OCI-LY1 (cell line): Measurements from ENCODE around the gene ACACA.

Experiments used
- H2AFZ ChIP-seq: fragments of 200-600 bp; sonication (generic), shearing (Covaris generic); 2 replicates; pipeline ENCODE4 v1.6.0; 2014; ENCODE audit warnings: antibody characterized with exemption, mild to moderate bottlenecking, low read length
- H3F3A ChIP-seq: fragments of 200-600 bp; sonication (generic), shearing (Covaris generic); 2 replicates; pipeline ENCODE4 v1.6.0; 2014; ENCODE audit warnings: mild to moderate bottlenecking, antibody characterized with exemption, low read length, moderate library complexity; ENCODE audit not compliant: insufficient read depth
- H3K27ac ChIP-seq: fragments of 200-600 bp; sonication (generic); 2 replicates; pipeline ENCODE4 v1.5.1; 2014; ENCODE audit warnings: low read length, mixed run types, mild to moderate bottlenecking, low read depth; ENCODE audit not compliant: poor library complexity, severe bottlenecking
- H3K27me3 ChIP-seq: fragments of 200-600 bp; sonication (generic); 2 replicates; pipeline ENCODE4 v1.6.0; 2014; ENCODE audit warnings: antibody characterized with exemption, mild to moderate bottlenecking, low read length, moderate library complexity; ENCODE audit not compliant: insufficient read depth
- H3K36me3 ChIP-seq: fragments of 200-600 bp; sonication (generic); 2 replicates; pipeline ENCODE4 v1.6.1; 2014; ENCODE audit warnings: mild to moderate bottlenecking, antibody characterized with exemption, low read length, moderate library complexity, mixed read lengths; ENCODE audit not compliant: insufficient read depth
- H3K4me1 ChIP-seq: fragments of 200-600 bp; sonication (generic); 2 replicates; pipeline ENCODE4 v1.5.1; 2014; ENCODE audit warnings: mild to moderate bottlenecking, low read length, moderate library complexity; ENCODE audit not compliant: insufficient read depth, severe bottlenecking
- H3K4me2 ChIP-seq: fragments of 200-600 bp; sonication (generic), shearing (Covaris generic); 2 replicates; pipeline ENCODE4 v1.6.1; 2014; ENCODE audit warnings: low read length
- H3K4me3 ChIP-seq: fragments of 200-600 bp; sonication (generic); 2 replicates; pipeline ENCODE4 v1.5.1; 2014; ENCODE audit warnings: low read length, low read depth, mild to moderate bottlenecking, mixed read lengths; ENCODE audit not compliant: poor library complexity, severe bottlenecking
- H3K79me2 ChIP-seq: fragments of 200-600 bp; shearing (Covaris generic); 2 replicates; pipeline ENCODE4 v1.6.1; 2016; ENCODE audit warnings: mixed run types, low read length, mixed read lengths; ENCODE audit not compliant: insufficient read depth
- H3K9ac ChIP-seq: fragments of 200-600 bp; sonication (generic), shearing (Covaris generic); 2 replicates; pipeline ENCODE4 v1.6.1; 2014; ENCODE audit warnings: mild to moderate bottlenecking, low read length, mixed read lengths
- H3K9me2 ChIP-seq: fragments of 200-600 bp; sonication (generic), shearing (Covaris generic); 2 replicates; pipeline ENCODE4 v1.6.1; 2014; ENCODE audit warnings: low read depth, mild to moderate bottlenecking, low read length, mixed read lengths
- H3K9me3 ChIP-seq: fragments of 200-600 bp; shearing (Covaris generic); 2 replicates; pipeline ENCODE4 v1.6.1; 2014; ENCODE audit warnings: low read length, mixed read lengths
- H4K20me1 ChIP-seq: fragments of 200-600 bp; sonication (generic), shearing (Covaris generic); 2 replicates; pipeline ENCODE4 v1.6.0; 2016; ENCODE audit warnings: mild to moderate bottlenecking, low read length; ENCODE audit not compliant: insufficient read depth
- CTCF ChIP-seq: fragments of 200-600 bp; sonication (generic), shearing (Covaris generic); IDR thresholded peaks from 2 replicates; pipeline ENCODE4 v1.5.1; 2017; ENCODE audit warnings: mild to moderate bottlenecking, antibody characterized with exemption, low read length, moderate library complexity, mixed read lengths
- EZH2 ChIP-seq: fragments of 200-600 bp; sonication (generic), shearing (Covaris generic); IDR thresholded peaks from 2 replicates; pipeline ENCODE4 v1.8.0; 2017; ENCODE audit warnings: borderline replicate concordance, mixed run types, mild to moderate bottlenecking, antibody characterized with exemption, low read length, moderate library complexity, mixed read lengths

Gene ACACA

DNA sequence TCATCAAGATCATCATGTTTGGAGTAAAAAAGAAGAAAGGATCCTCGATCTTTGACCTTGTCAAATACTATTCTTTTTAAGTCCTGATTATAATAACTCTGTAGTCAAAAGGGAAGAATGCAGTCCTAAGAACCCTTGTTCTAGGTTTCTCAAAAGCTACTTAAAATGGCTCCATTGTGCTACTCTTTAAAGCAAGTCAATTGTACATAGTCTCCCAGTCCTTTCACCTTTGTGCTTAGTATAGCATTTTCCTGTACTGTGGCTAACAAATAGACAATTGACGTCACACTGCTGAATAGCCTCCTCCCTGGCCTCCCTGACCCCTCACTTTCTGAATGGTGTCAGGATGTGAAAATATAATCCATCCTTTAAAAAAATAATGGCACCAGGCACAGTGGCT, 285.0 kb downstream of the ACACA start:
- Histone ChIP-seq H3K4me2 (no peak overlapping the region), H4K20me1 (no peaks in the 10 kb centered on the region), H3F3A (no peaks in the 10 kb centered on the region), H3K9ac (no peak overlapping the region), H3K9me2 (no peaks in the 10 kb centered on the region), H3K79me2 (no peaks in the 10 kb centered on the region), H3K9me3 (no peaks in the 10 kb centered on the region), H3K4me1 (peaks cover 14% of the 10 kb centered on the region), H3K4me3 (no peak overlapping the region), H3K27ac (no peak overlapping the region), H2AFZ (no peak overlapping the region), H3K27me3 (no peaks in the 10 kb centered on the region), H3K36me3 (peaks cover 77% of the 10 kb centered on the region)
- no peak for TF ChIP-seq EZH2
- no peak for TF ChIP-seq CTCF

- Histone ChIP-seq H3K4me3 (no peak overlapping the region), H3K9me2 (no peaks in the 10 kb centered on the region), H3K9ac (no peak overlapping the region), H4K20me1 (no peaks in the 10 kb centered on the region), H3K4me2 (no peak overlapping the region), H3K79me2 (no peaks in the 10 kb centered on the region), H3F3A (no peaks in the 10 kb centered on the region), H3K36me3 (peaks cover 74% of the 10 kb centered on the region), H3K9me3 (no peaks in the 10 kb centered on the region), H2AFZ (no peak overlapping the region), H3K4me1 (no peaks in the 10 kb centered on the region), H3K27me3 (no peaks in the 10 kb centered on the region), H3K27ac (no peak overlapping the region)
- TF ChIP-seq CTCF (no peak), EZH2 (no peak)
Measured at GRCh38 chr17:37118366-37119137, 288.1 kb downstream of the ACACA start.

- H3F3A ChIP-seq = no peaks in the 10 kb centered on the region
- H3K4me3 ChIP-seq = no peak overlapping the region
- no peaks in the 10 kb centered on the region for H3K9me2 ChIP-seq
- no peak overlapping the region for H3K4me2 ChIP-seq
- H3K27me3 ChIP-seq = no peaks in the 10 kb centered on the region
- no peak overlapping the region for H3K9ac ChIP-seq
- no peaks in the 10 kb centered on the region for H3K4me1 ChIP-seq
- H3K79me2 ChIP-seq = no peaks in the 10 kb centered on the region
- H3K27ac ChIP-seq = no peak overlapping the region
- peaks cover 75% of the 10 kb centered on the region for H3K36me3 ChIP-seq
- no peak for TF ChIP-seq CTCF
- TF ChIP-seq EZH2 = no peak
- no peak overlapping the region for H2AFZ ChIP-seq
- no peaks in the 10 kb centered on the region for H3K9me3 ChIP-seq
- H4K20me1 ChIP-seq = no peaks in the 10 kb centered on the region
Measured at GRCh38 chr17:37117373-37118142, 289.1 kb downstream of the ACACA start.
